GM18517 (cell line): ENCODE results near the gene FIZ1.

Experiments
- ATAC-seq: cut with Tn5 transposase; IDR thresholded peaks from one replicate; pipeline ENCODE4 v1.9.1; 2021; ENCODE audit warnings: mild to moderate bottlenecking, moderate library complexity; ENCODE audit not compliant: unreplicated experiment

The FIZ1 gene

DNA sequence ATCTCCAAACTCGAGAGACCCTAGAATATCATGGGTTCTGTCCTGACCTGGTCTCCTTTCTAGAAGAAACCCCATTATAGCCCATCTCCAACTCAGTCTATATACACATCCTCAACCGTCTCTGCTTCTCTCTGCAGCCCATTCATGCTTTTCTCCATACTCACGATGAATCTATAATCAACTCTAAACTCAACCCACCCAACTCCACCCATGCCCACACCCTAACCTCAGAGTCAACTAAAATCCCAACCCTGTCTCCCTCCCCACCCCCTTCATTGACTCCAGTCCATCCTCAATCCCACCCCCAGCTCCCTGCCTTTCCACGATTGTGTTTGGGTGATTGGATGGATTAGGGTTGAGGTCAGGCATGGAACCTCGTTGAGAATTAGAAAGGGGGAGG lies 55.8 kb downstream of the FIZ1 start:
- no peak for ATAC-seq

- no peak for ATAC-seq
Observed at GRCh38 chr19:55542292-55542855, 56.9 kb downstream of the FIZ1 start.
